ENCODE results near the gene PYGB.

The PYGB gene

GRCh38 chr20:25315418-25316210 is 67.7 kb downstream of the PYGB start (continued):
- TF ChIP-seq, protein P1, sequence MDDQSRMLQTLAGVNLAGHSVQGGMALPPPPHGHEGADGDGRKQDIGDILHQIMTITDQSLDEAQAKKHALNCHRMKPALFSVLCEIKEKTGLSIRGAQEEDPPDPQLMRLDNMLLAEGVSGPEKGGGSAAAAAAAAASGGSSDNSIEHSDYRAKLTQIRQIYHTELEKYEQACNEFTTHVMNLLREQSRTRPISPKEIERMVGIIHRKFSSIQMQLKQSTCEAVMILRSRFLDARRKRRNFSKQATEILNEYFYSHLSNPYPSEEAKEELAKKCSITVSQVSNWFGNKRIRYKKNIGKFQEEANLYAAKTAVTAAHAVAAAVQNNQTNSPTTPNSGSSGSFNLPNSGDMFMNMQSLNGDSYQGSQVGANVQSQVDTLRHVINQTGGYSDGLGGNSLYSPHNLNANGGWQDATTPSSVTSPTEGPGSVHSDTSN (CRISPR knock-in tag; IDR thresholded peaks at IDR 0.05) = no peak
- TF ChIP-seq ZNF776 (tag by site-specific recombination; IDR thresholded peaks at IDR 0.05; ENCODE audit: borderline replicate concordance) = no peak
- TF ChIP-seq, protein P2, sequence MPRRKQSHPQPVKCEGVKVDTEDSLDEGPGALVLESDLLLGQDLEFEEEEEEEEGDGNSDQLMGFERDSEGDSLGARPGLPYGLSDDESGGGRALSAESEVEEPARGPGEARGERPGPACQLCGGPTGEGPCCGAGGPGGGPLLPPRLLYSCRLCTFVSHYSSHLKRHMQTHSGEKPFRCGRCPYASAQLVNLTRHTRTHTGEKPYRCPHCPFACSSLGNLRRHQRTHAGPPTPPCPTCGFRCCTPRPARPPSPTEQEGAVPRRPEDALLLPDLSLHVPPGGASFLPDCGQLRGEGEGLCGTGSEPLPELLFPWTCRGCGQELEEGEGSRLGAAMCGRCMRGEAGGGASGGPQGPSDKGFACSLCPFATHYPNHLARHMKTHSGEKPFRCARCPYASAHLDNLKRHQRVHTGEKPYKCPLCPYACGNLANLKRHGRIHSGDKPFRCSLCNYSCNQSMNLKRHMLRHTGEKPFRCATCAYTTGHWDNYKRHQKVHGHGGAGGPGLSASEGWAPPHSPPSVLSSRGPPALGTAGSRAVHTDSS (tag by site-specific recombination; IDR thresholded peaks at IDR 0.05) = no peak

- POLR2A ChIA-PET = no interaction called here
Observed at GRCh38 chr20:25316506-25317190, 68.8 kb downstream of the PYGB start.

More at GRCh38 chr20:25316506-25317190, 68.8 kb downstream of the PYGB start:
- H3K36me3 ChIP-seq (ENCODE audit: control insufficient read depth in 2 of 2, insufficient read depth in 1 of 2, low read length in 2 of 2) = peaks cover 0 to 40% of the 10 kb centered on the region in 2 experiments; a peak in 2 of 3 replicates
- TF ChIP-seq ZNF544 (tag by site-specific recombination; IDR thresholded peaks at IDR 0.05) (no peak), ZNF391 (tag by site-specific recombination; IDR thresholded peaks at IDR 0.05; ENCODE audit: borderline replicate concordance, low read depth) (no peak), ZNF600 (tag by site-specific recombination; IDR thresholded peaks at IDR 0.05) (no peak), GLI4 (tag by site-specific recombination; IDR thresholded peaks at IDR 0.05) (no peak), PRDM10 (tag by site-specific recombination; IDR thresholded peaks at IDR 0.05) (no peak), ZNF239 (tag by site-specific recombination; IDR thresholded peaks at IDR 0.05) (no peak), ZBTB7A (tag by site-specific recombination; IDR thresholded peaks at IDR 0.05; ENCODE audit: low read depth) (no peak), ZNF394 (tag by site-specific recombination; IDR thresholded peaks at IDR 0.05; ENCODE audit: borderline replicate concordance) (no peak), TCF7L2 (IDR thresholded peaks at IDR 0.05; ENCODE audit: borderline replicate concordance, low read depth, low read length) (no peak), SCRT1 (tag by site-specific recombination; IDR thresholded peaks at IDR 0.05; ENCODE audit: borderline replicate concordance) (no peak), ZNF280D (tag by site-specific recombination; IDR thresholded peaks at IDR 0.05) (no peak)
- CTCF ChIA-PET = interaction anchor here (3.7 kb wide), 1 partner anchor 82 kb away, joined by 16 read pairs; no protein-coding TSS in a partner anchor
- no peak overlapping the region for H3K27ac ChIP-seq (ENCODE audit: extremely low read depth, low read depth, low read length)
- H3K9me3 ChIP-seq (ENCODE audit: control insufficient read depth, insufficient read depth, low read depth, low read length) = no peaks in the 10 kb centered on the region
- no peaks in the 10 kb centered on the region for H3K4me1 ChIP-seq (ENCODE audit: control insufficient read depth, insufficient read depth, low read length)
- no peak overlapping the region for H3K4me3 ChIP-seq (ENCODE audit: low read depth, low read length)
